ENCODE data around the gene TMX1.

TMX1 gene

DNA sequence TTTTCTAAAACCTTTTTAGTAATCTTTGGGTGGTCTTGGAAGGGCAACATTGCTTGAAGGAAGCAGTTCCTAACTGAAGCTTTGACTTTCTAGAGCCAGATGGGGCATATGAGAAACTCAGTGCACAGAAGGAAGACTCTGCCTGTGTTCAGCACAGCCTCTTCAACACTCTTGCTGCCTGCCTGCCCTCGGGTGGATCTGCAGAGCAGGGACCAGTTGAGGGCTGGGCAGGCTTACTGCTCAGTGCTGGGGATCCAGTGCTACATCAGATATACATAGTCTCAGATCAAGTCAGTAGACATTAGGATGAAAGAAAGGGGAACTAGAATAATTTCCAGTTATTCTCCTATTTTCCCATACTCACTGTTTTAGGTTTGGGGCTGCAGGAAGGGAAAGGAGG lies 29.5 kb upstream of the TMX1 start:
- ATAC-seq = no peak
- TF ChIP-seq, protein P1, sequence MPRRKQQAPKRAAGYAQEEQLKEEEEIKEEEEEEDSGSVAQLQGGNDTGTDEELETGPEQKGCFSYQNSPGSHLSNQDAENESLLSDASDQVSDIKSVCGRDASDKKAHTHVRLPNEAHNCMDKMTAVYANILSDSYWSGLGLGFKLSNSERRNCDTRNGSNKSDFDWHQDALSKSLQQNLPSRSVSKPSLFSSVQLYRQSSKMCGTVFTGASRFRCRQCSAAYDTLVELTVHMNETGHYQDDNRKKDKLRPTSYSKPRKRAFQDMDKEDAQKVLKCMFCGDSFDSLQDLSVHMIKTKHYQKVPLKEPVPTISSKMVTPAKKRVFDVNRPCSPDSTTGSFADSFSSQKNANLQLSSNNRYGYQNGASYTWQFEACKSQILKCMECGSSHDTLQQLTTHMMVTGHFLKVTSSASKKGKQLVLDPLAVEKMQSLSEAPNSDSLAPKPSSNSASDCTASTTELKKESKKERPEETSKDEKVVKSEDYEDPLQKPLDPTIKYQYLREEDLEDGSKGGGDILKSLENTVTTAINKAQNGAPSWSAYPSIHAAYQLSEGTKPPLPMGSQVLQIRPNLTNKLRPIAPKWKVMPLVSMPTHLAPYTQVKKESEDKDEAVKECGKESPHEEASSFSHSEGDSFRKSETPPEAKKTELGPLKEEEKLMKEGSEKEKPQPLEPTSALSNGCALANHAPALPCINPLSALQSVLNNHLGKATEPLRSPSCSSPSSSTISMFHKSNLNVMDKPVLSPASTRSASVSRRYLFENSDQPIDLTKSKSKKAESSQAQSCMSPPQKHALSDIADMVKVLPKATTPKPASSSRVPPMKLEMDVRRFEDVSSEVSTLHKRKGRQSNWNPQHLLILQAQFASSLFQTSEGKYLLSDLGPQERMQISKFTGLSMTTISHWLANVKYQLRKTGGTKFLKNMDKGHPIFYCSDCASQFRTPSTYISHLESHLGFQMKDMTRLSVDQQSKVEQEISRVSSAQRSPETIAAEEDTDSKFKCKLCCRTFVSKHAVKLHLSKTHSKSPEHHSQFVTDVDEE (CRISPR knock-in tag; IDR thresholded peaks at IDR 0.05) = no peak
- TF ChIP-seq ZFP3 (CRISPR knock-in tag; IDR thresholded peaks at IDR 0.05) (no peak), SNAI2 (CRISPR knock-in tag; IDR thresholded peaks at IDR 0.05) (no peak), ZNF8 (CRISPR knock-in tag; IDR thresholded peaks at IDR 0.05) (no peak), ZNF70 (CRISPR knock-in tag; IDR thresholded peaks at IDR 0.05) (no peak), GLIS3 (CRISPR knock-in tag; IDR thresholded peaks at IDR 0.05) (no peak), RARB (CRISPR knock-in tag; IDR thresholded peaks at IDR 0.05) (no peak), ISL1 (CRISPR knock-in tag; IDR thresholded peaks at IDR 0.05) (no peak), BACH2 (CRISPR knock-in tag; IDR thresholded peaks at IDR 0.05; ENCODE audit: borderline replicate concordance) (no peak), PPARA (CRISPR knock-in tag; IDR thresholded peaks at IDR 0.05; ENCODE audit: borderline replicate concordance) (no peak), ZC3H10 (CRISPR knock-in tag; IDR thresholded peaks at IDR 0.05) (no peak), TCF4 (CRISPR knock-in tag; IDR thresholded peaks at IDR 0.05; ENCODE audit: borderline replicate concordance) (no peak), ZFP30 (CRISPR knock-in tag; IDR thresholded peaks at IDR 0.05) (no peak)
- TF ChIP-seq, protein P2, sequence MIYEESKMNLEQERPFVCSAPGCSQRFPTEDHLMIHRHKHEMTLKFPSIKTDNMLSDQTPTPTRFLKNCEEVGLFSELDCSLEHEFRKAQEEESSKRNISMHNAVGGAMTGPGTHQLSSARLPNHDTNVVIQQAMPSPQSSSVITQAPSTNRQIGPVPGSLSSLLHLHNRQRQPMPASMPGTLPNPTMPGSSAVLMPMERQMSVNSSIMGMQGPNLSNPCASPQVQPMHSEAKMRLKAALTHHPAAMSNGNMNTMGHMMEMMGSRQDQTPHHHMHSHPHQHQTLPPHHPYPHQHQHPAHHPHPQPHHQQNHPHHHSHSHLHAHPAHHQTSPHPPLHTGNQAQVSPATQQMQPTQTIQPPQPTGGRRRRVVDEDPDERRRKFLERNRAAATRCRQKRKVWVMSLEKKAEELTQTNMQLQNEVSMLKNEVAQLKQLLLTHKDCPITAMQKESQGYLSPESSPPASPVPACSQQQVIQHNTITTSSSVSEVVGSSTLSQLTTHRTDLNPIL (CRISPR knock-in tag; IDR thresholded peaks at IDR 0.05; ENCODE audit: low read depth) = no peak
- TF ChIP-seq, protein P3, sequence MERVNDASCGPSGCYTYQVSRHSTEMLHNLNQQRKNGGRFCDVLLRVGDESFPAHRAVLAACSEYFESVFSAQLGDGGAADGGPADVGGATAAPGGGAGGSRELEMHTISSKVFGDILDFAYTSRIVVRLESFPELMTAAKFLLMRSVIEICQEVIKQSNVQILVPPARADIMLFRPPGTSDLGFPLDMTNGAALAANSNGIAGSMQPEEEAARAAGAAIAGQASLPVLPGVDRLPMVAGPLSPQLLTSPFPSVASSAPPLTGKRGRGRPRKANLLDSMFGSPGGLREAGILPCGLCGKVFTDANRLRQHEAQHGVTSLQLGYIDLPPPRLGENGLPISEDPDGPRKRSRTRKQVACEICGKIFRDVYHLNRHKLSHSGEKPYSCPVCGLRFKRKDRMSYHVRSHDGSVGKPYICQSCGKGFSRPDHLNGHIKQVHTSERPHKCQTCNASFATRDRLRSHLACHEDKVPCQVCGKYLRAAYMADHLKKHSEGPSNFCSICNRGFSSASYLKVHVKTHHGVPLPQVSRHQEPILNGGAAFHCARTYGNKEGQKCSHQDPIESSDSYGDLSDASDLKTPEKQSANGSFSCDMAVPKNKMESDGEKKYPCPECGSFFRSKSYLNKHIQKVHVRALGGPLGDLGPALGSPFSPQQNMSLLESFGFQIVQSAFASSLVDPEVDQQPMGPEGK (CRISPR knock-in tag; IDR thresholded peaks at IDR 0.05; ENCODE audit: borderline replicate concordance) = no peak
- TF ChIP-seq, protein P4, sequence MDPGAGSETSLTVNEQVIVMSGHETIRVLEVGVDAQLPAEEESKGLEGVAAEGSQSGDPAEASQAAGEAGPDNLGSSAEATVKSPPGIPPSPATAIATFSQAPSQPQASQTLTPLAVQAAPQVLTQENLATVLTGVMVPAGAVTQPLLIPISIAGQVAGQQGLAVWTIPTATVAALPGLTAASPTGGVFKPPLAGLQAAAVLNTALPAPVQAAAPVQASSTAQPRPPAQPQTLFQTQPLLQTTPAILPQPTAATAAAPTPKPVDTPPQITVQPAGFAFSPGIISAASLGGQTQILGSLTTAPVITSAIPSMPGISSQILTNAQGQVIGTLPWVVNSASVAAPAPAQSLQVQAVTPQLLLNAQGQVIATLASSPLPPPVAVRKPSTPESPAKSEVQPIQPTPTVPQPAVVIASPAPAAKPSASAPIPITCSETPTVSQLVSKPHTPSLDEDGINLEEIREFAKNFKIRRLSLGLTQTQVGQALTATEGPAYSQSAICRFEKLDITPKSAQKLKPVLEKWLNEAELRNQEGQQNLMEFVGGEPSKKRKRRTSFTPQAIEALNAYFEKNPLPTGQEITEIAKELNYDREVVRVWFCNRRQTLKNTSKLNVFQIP (CRISPR knock-in tag; IDR thresholded peaks at IDR 0.05; ENCODE audit: borderline replicate concordance, low read depth) = no peak

DNA sequence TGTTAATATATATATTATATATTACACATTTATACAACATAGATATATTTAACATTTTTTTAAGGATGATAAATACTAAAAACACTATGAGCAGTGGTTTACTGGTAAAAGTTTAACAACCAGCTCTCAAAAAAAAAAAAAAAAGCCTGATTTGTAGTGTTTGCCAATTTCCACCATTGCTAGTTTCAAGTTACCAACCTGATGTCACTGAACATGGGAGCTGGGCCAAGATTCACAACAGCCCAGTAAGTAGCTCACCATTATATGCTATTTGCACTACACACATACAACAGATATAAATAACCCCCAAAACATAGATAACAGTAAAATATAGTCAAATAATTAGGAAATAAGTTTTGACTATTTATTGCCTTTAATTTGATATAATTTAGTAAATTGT lies 28.9 kb upstream of the TMX1 start:
- TF ChIP-seq RARB (CRISPR knock-in tag; IDR thresholded peaks at IDR 0.05) (no peak), TCF4 (CRISPR knock-in tag; IDR thresholded peaks at IDR 0.05; ENCODE audit: borderline replicate concordance) (no peak), OSR1 (CRISPR knock-in tag; IDR thresholded peaks at IDR 0.05) (no peak), GLIS3 (CRISPR knock-in tag; IDR thresholded peaks at IDR 0.05) (no peak), ARNTL (CRISPR knock-in tag; IDR thresholded peaks at IDR 0.05; ENCODE audit: borderline replicate concordance, low read depth) (no peak)
- TF ChIP-seq, protein P1 (CRISPR knock-in tag; IDR thresholded peaks at IDR 0.05) = no peak
- TF ChIP-seq, protein P5, sequence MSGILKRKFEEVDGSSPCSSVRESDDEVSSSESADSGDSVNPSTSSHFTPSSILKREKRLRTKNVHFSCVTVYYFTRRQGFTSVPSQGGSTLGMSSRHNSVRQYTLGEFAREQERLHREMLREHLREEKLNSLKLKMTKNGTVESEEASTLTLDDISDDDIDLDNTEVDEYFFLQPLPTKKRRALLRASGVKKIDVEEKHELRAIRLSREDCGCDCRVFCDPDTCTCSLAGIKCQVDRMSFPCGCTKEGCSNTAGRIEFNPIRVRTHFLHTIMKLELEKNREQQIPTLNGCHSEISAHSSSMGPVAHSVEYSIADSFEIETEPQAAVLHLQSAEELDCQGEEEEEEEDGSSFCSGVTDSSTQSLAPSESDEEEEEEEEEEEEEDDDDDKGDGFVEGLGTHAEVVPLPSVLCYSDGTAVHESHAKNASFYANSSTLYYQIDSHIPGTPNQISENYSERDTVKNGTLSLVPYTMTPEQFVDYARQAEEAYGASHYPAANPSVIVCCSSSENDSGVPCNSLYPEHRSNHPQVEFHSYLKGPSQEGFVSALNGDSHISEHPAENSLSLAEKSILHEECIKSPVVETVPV (CRISPR knock-in tag; IDR thresholded peaks at IDR 0.05) = no peak
- ATAC-seq = no peak

All from SK-N-SH treated with all-trans-retinoic acid at 6 μM for 48 hours (cell line).